Measurements from ENCODE around the gene SLIT3.

Gene SLIT3

DNA sequence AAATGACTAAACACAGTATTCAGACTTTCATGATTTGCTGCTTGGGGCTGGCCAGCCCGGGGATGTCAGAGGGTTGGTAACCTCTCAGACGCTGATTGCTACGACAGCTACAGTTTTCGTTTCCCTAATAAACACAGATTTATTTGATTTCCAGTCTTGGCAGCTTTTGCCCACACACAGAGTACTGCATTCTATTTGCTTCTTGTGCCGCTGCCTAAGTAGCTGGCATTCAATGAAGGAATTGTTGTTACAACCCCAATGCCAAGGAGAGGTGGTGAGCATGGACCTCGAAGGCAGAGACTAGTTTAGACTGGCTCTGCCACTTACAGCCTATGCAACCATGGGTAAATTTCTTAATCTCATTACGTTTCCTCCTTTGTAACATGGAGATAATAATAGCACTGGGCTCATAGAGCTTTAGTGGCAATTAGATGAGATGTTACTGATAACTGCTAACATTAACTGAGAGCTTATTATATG lies 474.7 kb downstream of the SLIT3 start:
- no peak overlapping the region for H3K4me3 ChIP-seq (ENCODE audit: low read depth, low read length)
- TF ChIP-seq, protein P1, sequence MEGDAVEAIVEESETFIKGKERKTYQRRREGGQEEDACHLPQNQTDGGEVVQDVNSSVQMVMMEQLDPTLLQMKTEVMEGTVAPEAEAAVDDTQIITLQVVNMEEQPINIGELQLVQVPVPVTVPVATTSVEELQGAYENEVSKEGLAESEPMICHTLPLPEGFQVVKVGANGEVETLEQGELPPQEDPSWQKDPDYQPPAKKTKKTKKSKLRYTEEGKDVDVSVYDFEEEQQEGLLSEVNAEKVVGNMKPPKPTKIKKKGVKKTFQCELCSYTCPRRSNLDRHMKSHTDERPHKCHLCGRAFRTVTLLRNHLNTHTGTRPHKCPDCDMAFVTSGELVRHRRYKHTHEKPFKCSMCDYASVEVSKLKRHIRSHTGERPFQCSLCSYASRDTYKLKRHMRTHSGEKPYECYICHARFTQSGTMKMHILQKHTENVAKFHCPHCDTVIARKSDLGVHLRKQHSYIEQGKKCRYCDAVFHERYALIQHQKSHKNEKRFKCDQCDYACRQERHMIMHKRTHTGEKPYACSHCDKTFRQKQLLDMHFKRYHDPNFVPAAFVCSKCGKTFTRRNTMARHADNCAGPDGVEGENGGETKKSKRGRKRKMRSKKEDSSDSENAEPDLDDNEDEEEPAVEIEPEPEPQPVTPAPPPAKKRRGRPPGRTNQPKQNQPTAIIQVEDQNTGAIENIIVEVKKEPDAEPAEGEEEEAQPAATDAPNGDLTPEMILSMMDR (conservative IDR thresholded peaks at IDR 0.05; ENCODE audit: low read depth, low read length): no peak
- no peak for DNase-seq (ENCODE audit: low read depth)

DNA sequence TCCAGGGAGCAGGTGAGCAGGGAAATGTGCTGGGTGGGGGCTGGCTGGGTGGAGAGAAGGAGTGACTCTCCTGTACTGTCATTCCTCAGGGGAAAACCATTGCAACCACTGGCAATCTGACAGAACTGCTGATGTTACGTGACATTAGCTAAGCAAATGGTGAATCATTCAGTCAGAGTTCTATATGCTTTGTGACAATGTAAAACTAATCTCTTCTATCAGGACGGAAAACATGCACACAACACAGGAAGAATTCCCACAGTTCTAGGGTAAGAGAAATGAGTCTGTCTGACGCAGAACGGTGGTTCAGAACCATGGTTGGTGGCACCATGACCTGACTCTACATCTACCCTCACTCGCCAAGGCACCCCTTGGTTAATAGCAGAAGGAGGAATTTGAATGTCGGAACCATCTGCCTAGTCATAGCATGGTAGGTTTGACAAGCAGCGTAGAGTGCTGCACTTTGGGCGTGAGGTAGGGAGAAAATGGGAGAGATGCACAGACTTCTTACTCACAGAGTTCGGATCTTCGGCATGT lies 478.1 kb downstream of the SLIT3 start:
- no peak for DNase-seq (ENCODE audit: low read depth)
- TF ChIP-seq, protein P1 (conservative IDR thresholded peaks at IDR 0.05; ENCODE audit: low read depth, low read length): no peak
- no peak overlapping the region for H3K4me3 ChIP-seq (ENCODE audit: low read depth, low read length)

DNA sequence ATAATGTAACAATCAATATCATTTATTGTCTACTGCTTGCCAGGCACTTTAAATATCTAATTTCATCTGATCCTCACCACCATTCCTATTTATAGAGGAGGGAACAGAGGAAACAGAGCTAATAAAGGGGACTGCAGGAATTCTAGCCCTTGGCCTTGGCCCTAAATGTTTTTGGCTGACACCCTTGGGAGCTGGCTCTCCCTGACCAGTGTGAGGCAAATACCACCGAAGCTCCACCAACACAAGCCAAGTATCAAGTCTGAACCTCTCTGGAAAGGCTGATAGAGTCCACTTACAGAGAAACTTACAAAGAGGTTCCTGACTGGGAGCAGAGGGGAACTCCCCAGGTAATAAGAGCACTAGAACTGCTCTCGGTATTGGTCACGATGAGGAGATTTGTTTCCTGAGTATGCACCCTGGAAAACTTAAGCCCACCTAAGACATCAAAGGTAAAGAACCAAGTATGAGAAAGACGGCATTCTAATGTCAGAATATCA lies 478.6 kb downstream of the SLIT3 start:
- DNase-seq (ENCODE audit: low read depth): no peak
- TF ChIP-seq, protein P1 (conservative IDR thresholded peaks at IDR 0.05; ENCODE audit: low read depth, low read length): no peak
- no peak overlapping the region for H3K4me3 ChIP-seq (ENCODE audit: low read depth, low read length)

DNA sequence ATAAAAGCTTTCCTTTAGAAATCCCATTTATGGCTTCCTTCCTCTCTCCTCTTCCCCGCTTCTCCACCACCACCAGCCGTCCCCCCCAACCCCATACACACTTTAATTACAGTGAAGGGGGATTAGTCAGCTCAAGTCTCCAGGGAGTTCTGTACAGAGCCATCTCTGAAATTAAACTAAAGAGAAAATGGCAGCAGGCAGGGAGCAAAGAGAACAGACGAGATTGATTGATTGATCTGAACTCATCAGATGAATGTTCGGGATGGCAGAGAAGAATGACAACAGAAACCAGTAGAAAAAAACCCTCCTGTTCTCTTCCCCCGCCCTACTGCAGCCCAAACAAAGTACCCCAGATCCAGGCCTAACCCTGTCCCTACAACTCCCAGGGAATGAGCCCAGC lies 480.1 kb downstream of the SLIT3 start:
- TF ChIP-seq, protein P1 (conservative IDR thresholded peaks at IDR 0.05; ENCODE audit: low read depth, low read length): no peak
- no peak overlapping the region for H3K4me3 ChIP-seq (ENCODE audit: low read depth, low read length)
- DNase-seq (ENCODE audit: low read depth): no peak

DNA sequence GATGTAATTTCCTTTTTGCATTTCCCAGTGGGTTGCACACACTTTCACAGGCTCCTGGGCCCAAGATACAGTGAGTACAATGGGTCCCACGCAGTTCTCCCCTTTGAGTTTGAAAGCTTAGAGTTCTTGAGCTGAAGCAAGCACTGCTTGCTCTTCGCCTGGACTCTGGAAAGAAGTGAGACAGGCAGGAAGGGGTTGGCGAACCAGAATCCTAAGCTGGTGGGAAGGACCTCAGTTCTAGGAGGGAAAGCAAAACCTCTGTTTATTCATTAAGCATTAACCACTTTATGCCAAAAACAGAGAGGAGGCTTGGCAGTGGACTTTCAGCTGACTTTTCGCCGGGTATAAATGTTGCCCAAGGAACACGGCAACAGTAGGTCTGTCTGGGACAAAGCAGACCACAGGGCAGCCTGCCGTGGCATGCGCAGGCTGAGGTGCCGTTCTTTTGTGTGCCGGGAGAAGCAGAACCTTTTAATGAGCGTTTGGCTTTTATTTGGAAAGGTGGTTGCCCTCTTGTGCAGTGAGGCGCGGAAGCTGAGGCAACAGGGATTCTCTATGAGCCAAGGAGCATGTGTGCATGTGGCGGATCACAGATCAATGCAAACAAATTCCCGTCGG lies 481.8 kb downstream of the SLIT3 start:
- TF ChIP-seq, protein P1 (conservative IDR thresholded peaks at IDR 0.05; ENCODE audit: low read depth, low read length): no peak
- no peak for DNase-seq (ENCODE audit: low read depth)
- H3K4me3 ChIP-seq (ENCODE audit: low read depth, low read length): no peak overlapping the region

DNA sequence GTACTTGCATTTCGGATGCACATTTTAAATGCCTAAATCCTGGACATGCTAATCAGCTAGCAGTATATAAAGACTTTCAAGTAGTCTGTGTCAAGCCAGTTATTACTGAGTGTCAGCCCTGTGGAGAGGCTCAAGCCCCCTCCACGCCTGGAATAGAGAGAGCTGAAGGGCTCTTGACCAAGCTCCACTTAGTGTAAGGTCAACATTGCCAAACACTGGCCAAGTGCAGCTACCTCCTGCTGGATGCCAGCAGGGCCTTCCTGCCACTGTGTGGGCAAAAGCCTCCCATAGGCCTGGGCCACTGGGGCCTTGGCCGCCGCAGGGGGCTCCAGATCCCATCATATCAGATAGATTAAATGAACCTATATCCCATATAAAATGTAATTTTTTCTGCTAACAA lies 482.4 kb downstream of the SLIT3 start:
- TF ChIP-seq, protein P1 (conservative IDR thresholded peaks at IDR 0.05; ENCODE audit: low read depth, low read length): no peak
- no peak for DNase-seq (ENCODE audit: low read depth)
- no peak overlapping the region for H3K4me3 ChIP-seq (ENCODE audit: low read depth, low read length)

DNA sequence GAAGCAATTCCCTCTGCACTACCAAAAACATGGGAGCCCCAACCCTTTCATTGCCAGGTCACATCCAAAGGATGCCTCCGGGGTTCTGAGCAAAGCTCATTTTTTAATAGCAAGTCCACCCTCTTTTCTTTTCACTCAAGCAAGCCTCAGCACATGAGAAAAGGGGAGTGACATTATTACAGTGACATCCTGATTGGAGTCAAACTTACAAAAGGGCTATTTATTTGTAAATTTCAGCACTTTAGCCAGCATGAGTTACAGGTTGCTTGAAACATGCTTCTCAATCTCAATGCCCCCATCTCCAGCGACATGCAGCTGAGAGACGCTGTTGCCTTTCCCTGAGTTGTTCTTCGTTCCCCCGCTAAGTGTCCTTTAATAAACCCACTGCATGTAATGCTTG lies 483.3 kb downstream of the SLIT3 start:
- no peak overlapping the region for H3K4me3 ChIP-seq (ENCODE audit: low read depth, low read length)
- TF ChIP-seq, protein P1 (conservative IDR thresholded peaks at IDR 0.05; ENCODE audit: low read depth, low read length): no peak
- no peak for DNase-seq (ENCODE audit: low read depth)
